GM23248 (cell line): ENCODE results near the gene SLIT3. TPM values are rescaled to one million over a fixed set of nuclear protein-coding genes. Genes with fewer than 3 reads are reported as not detected.
A peak's percentile ranks its signal among the peaks of the same experiment; 100 is the strongest.

ENCODE experiments used
- DNase-seq: peaks from one replicate; pipeline ENCODE4 v3.0.0-alpha.2; 2015
- H2AFZ ChIP-seq: fragments of 200-600 bp; sonication (generic); 2 replicates; pipeline ENCODE4 v1.6.1; 2016; ENCODE audit warnings: antibody characterized with exemption
- H3F3A ChIP-seq: fragments of 200-600 bp; sonication (generic); 2 replicates; pipeline ENCODE4 v1.6.1; 2016; ENCODE audit warnings: mild to moderate bottlenecking, antibody characterized with exemption, mixed run types; ENCODE audit not compliant: insufficient read depth
- H3K27ac ChIP-seq: fragments of 200-600 bp; sonication (generic); 2 replicates; pipeline ENCODE4 v1.5.1; 2016; ENCODE audit warnings: mild to moderate bottlenecking
- H3K27me3 ChIP-seq: fragments of 200-600 bp; sonication (generic); replicated peaks from 2 replicates; pipeline ENCODE4 v1.6.1; 2016; ENCODE audit warnings: mild to moderate bottlenecking; ENCODE audit not compliant: insufficient read depth
- H3K36me3 ChIP-seq: fragments of 200-600 bp; sonication (generic); 2 replicates; pipeline ENCODE4 v1.6.1; 2016; ENCODE audit warnings: low read depth, mild to moderate bottlenecking
- H3K4me1 ChIP-seq: fragments of 200-600 bp; sonication (generic); 2 replicates; pipeline ENCODE4 v1.6.1; 2016; ENCODE audit warnings: mild to moderate bottlenecking; ENCODE audit not compliant: insufficient read depth
- H3K4me2 ChIP-seq: fragments of 200-600 bp; sonication (generic); one replicate; pipeline ENCODE4 v1.6.1; 2016; ENCODE audit warnings: mild to moderate bottlenecking; ENCODE audit not compliant: unreplicated experiment
- H3K4me3 ChIP-seq: fragments of 200-600 bp; sonication (generic); 2 replicates; pipeline ENCODE4 v1.5.1; 2016; ENCODE audit warnings: mild to moderate bottlenecking
- H3K79me2 ChIP-seq: fragments of 200-600 bp; sonication (generic); 2 replicates; pipeline ENCODE4 v1.6.1; 2016; ENCODE audit warnings: mild to moderate bottlenecking; ENCODE audit not compliant: insufficient read depth
- H3K9ac ChIP-seq: fragments of 200-600 bp; sonication (generic); 2 replicates; pipeline ENCODE4 v1.6.1; 2016; ENCODE audit warnings: mild to moderate bottlenecking
- H3K9me2 ChIP-seq: fragments of 200-600 bp; sonication (generic); 2 replicates; pipeline ENCODE4 v1.6.1; 2016; ENCODE audit warnings: mixed run types, mild to moderate bottlenecking, moderate library complexity; ENCODE audit not compliant: insufficient read depth
- H3K9me3 ChIP-seq: fragments of 200-600 bp; sonication (generic); one replicate; pipeline ENCODE4 v1.6.1; 2017; ENCODE audit warnings: low read depth
- H4K20me1 ChIP-seq: fragments of 200-600 bp; sonication (generic); 2 replicates; pipeline ENCODE4 v1.6.0; 2016; ENCODE audit not compliant: insufficient read depth
- EZH2 ChIP-seq: fragments of 200-600 bp; sonication (generic); IDR thresholded peaks from 2 replicates; pipeline ENCODE4 v1.6.1; 2018; ENCODE audit warnings: antibody characterized with exemption, mild to moderate bottlenecking; ENCODE audit not compliant: insufficient read depth, poor library complexity, severe bottlenecking
- EZH2phosphoT487 ChIP-seq: fragments of 200-600 bp; sonication (generic); IDR thresholded peaks from 2 replicates; pipeline ENCODE4 v1.6.1; 2018; ENCODE audit warnings: antibody characterized with exemption, moderate library complexity, mild to moderate bottlenecking, low read depth; ENCODE audit not compliant: insufficient read depth
- WGBS, 2 experiments: methylation state at CpG; one replicate each; pipeline ENCODE4 v1.1.6; 2015 to 2017; ENCODE audit warnings: low lambda C conversion rate in 2 of 2, low coverage in 1 of 2; ENCODE audit errors: missing lambda C conversion rate in 2 of 2; 5-methylcytosine and 5-hydroxymethylcytosine counted together
- in situ Hi-C: fragments of 300-500 bp; cut with MboI; formaldehyde crosslinking; loops from 2 replicates; pipeline ENCODE4 v1.15.0; 2020
- polyA plus RNA-seq: library from polyadenylated mRNA; unstranded; fragments of >200 nt; fragmentation: Nextera tagmentation; extraction: Ambion mirVana; gene quantifications from 2 replicates; pipeline ENCODE4 v1.2.1, GENCODE V29; 2016
- total RNA-seq: library from RNA; depleted of rRNA; stranded (reverse); fragments of >200 nt; shearing (Covaris generic); gene quantifications from 2 replicates; pipeline ENCODE4 v1.2.3, GENCODE V29; 2014

SLIT3 gene
- total and polyA plus RNA-seq, 2 experiments from 2014 or later, result 61.9 to 100 TPM

DNA sequence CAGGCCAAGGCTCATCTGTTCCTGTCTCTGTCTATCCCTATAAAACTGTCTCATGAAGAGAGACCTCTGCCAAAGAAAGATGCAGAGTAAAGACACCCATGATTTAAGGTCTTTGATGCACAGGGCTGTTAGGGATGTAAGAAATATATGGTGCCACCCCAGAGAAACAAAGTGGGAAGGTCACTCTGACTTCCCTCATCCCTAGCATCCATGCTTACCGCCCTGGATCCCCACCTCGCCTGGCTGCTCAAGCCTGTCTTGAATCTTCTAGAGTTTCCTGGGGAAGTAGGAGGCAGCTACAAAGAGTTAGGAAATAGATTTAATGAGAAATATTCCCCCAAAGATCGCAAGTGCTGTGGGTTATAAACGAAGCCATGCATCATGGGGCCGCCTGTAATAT is 349.2 kb downstream of the SLIT3 start:
- WGBS, 2 experiments, result 94 to 98% methylated on average over 5 of the region's 5 CpGs
- Histone ChIP-seq H3K9me3 (no peaks in the 10 kb centered on the region), H3K4me3 (no peak overlapping the region), H3K9ac (no peak overlapping the region), H3K4me1 (peaks cover 3% of the 10 kb centered on the region; the same call in 1 of the 2 replicates), H3K27ac (no peak overlapping the region), H2AFZ (no peak overlapping the region), H3K36me3 (no peaks in the 10 kb centered on the region), H3K27me3 (no peaks in the 10 kb centered on the region), H3F3A (peaks cover 3% of the 10 kb centered on the region; the same call in 1 of the 2 replicates), H4K20me1 (no peaks in the 10 kb centered on the region), H3K4me2 (no peak overlapping the region), H3K9me2 (no peaks in the 10 kb centered on the region), H3K79me2 (no peaks in the 10 kb centered on the region)
- in situ Hi-C loops, result no loop called here
- DNase-seq, result no peak
- no peak for TF ChIP-seq EZH2
- no peak for TF ChIP-seq EZH2phosphoT487

DNA sequence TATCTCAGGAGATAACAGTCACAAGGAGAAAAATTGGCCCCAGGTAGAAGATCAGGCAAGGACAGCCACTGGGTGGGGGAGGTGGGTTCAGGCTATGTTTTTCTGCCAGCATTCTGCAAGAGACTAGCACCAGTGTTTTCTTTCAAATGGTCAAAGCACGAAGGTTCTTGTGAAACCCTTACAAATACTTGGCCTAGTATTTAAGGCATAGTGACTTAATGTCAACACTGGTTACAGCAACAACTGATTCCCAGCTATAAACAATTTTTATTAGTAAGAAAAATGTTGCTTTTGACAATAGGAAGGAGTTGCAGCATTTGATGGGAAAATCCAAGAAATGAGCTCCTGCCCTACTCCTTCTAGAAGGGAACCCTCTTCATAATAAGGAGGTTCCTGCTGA is 349.6 kb downstream of the SLIT3 start:
- no peaks in the 10 kb centered on the region for H3K79me2 ChIP-seq
- peak; percentile 63 for DNase-seq
- H3K9me2 ChIP-seq, result no peaks in the 10 kb centered on the region
- in situ Hi-C loops, result no loop called here
- H3K27me3 ChIP-seq, result no peaks in the 10 kb centered on the region
- TF ChIP-seq EZH2phosphoT487 (no peak), EZH2 (no peak)
- H3F3A ChIP-seq, result peaks cover 5% of the 10 kb centered on the region; the same call in 1 of the 2 replicates
- peaks cover 3% of the 10 kb centered on the region; the same call in 1 of the 2 replicates for H3K4me1 ChIP-seq
- no peak overlapping the region for H2AFZ ChIP-seq
- H3K27ac ChIP-seq, result no peak overlapping the region
- H3K36me3 ChIP-seq, result no peaks in the 10 kb centered on the region
- H3K4me3 ChIP-seq, result no peak overlapping the region
- 15 to 17% methylated on average over 1 of the region's 1 CpG for WGBS, 2 experiments
- H3K4me2 ChIP-seq, result no peak overlapping the region
- no peaks in the 10 kb centered on the region for H3K9me3 ChIP-seq
- H3K9ac ChIP-seq, result no peak overlapping the region
- H4K20me1 ChIP-seq, result no peaks in the 10 kb centered on the region

DNA sequence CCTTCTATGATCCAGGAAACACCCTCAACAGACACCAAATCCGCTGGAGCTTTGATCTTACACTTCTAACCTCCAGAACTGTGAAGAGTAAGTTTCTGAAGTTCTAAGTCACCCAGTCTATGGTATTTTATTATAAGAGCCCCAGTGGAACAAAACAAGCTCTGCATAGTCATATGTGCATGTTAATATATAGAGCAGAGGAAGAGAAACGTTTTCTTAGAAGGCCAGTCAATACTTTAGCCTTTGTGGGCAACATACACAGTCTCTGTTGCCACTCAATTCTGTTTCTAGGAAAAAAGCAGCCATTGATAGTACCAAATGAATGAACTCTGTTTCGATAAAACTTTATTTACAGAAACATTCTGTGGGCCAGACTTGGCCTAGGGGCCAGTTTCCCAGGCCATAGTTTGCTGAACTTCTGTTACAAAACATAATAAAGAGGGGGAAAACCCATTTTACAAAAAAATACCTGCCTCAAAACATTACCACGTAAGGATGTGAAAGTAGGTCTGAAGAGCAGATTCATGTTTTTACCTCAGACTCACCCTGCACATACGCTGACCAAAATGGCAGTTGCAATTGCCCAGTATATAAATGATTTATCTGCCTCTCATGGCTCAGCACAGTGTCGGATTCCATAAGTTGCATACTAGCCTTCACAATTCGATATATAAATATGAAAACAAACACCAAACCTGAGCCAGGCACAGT is 350.5 kb downstream of the SLIT3 start:
- Histone ChIP-seq H3K9me3 (no peaks in the 10 kb centered on the region), H3K9me2 (no peaks in the 10 kb centered on the region), H4K20me1 (no peaks in the 10 kb centered on the region), H3K27me3 (no peaks in the 10 kb centered on the region), H3K79me2 (no peaks in the 10 kb centered on the region), H3K36me3 (no peaks in the 10 kb centered on the region), H3F3A (peaks cover 5% of the 10 kb centered on the region; the same call in 1 of the 2 replicates), H3K9ac (no peak overlapping the region), H3K4me2 (no peak overlapping the region), H3K27ac (no peak overlapping the region), H2AFZ (no peak overlapping the region), H3K4me1 (peaks cover 7% of the 10 kb centered on the region; the same call in 1 of the 2 replicates), H3K4me3 (no peak overlapping the region)
- in situ Hi-C loops, result no loop called here
- no peak for TF ChIP-seq EZH2phosphoT487
- no peak for TF ChIP-seq EZH2
- WGBS, 2 experiments, result 86 to 89% methylated on average over 7 of the region's 7 CpGs
- DNase-seq, result no peak

DNA sequence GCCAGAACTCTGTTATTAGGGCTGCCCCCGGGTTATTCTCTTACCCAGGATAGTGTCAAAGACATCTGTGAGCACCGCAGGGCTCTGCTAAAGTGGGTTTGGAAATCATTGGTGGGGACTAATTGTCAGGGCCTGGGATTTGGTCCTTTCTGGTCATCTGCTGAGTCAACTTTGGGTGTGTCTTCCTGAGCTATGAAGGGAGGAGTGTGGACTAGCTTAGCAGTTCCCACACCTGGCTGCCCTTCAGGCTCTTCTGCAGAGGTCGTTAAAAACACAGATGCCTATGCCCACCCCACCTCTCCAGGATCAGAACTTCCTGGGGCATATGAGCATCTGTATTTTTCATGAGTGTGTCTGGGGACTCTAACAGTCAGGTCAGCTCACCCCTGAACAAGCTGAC is 352.2 kb downstream of the SLIT3 start:
- TF ChIP-seq EZH2, result no peak
- no peak for TF ChIP-seq EZH2phosphoT487
- H3K27me3 ChIP-seq, result no peaks in the 10 kb centered on the region
- H3K9me2 ChIP-seq, result no peaks in the 10 kb centered on the region
- peaks cover 5% of the 10 kb centered on the region; the same call in 1 of the 2 replicates for H3F3A ChIP-seq
- H2AFZ ChIP-seq, result no peak overlapping the region
- in situ Hi-C loops, result no loop called here
- H4K20me1 ChIP-seq, result no peaks in the 10 kb centered on the region
- H3K79me2 ChIP-seq, result no peaks in the 10 kb centered on the region
- H3K4me1 ChIP-seq, result peaks cover 13% of the 10 kb centered on the region; the same call in 1 of the 2 replicates
- H3K9ac ChIP-seq, result no peak overlapping the region
- no peak overlapping the region for H3K4me2 ChIP-seq
- no peaks in the 10 kb centered on the region for H3K9me3 ChIP-seq
- WGBS, 2 experiments, result 63 to 71% methylated on average over 3 of the region's 3 CpGs
- H3K4me3 ChIP-seq, result no peak overlapping the region
- no peaks in the 10 kb centered on the region for H3K36me3 ChIP-seq
- H3K27ac ChIP-seq, result no peak overlapping the region
- DNase-seq, result peak; percentile 37
